Femur (tissue), 1 donor: Measurements from ENCODE around the gene CFAP210.
"Not testable (repeated sequence)": the region's sequence is repeated elsewhere in the genome, so short reads cannot be mapped to it uniquely, and the experiment has no call there.

Experiments
- DNase-seq: peaks from one replicate; pipeline ENCODE4 v3.0.0-alpha.2; 2017

CFAP210 gene

DNA sequence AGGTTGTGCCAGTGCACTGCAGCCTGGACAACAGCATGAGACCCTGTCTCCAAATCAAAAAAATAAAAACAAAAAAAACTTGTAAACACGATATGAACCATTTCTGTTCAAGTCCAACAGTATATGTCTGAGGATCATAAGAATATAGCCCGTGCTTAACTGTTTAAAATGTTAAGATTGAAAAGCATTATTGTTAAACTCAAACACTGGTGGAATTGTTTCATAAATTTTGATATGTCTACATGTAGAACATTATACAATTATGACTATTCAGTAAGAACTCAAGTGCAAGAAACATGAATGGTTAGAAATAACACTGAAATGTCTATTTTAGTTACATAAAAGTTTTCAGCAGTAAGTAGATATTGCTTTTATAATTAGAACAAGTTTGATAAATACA is 80.3 kb downstream of the CFAP210 start:
- DNase-seq = no peak

DNA sequence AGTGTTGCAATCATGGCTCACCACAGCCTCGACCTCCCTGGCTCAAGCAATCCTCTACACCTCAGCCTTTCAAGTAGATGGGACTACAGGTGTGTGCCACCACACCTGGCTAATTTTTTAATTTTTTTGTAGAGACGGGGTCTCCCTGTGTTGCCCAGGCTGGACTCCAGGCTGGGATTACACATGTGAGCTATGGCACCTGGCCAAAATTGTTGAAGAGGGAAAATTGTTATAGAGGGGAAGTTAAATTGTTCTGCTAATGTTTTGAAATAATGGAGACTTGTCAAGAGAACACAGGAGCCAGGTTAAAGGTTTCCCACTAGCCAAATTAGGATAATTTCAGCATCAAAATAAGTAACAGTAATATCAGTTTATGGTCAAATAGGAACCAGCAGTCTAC is 84.9 kb downstream of the CFAP210 start:
- DNase-seq = no peak

DNA sequence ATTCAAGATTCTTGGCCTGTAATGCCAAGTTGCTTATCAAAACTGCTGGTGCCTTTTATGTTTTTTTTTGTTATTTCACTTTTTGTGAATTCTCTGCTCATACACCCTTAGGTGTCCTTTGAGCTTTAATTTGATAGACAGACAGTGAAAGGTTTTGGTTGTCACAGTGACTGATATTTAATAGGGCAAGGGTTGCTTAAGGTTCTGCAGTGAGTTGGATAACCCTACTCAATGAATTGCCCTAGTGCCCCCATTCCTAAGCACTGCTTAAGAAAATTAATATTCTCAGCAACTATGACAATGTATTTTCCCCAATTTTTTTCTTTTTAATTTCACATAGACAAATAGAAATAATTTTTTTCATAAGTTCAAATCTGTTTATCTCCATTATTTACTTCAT is 94.6 kb downstream of the CFAP210 start:
- no peak for DNase-seq

DNA sequence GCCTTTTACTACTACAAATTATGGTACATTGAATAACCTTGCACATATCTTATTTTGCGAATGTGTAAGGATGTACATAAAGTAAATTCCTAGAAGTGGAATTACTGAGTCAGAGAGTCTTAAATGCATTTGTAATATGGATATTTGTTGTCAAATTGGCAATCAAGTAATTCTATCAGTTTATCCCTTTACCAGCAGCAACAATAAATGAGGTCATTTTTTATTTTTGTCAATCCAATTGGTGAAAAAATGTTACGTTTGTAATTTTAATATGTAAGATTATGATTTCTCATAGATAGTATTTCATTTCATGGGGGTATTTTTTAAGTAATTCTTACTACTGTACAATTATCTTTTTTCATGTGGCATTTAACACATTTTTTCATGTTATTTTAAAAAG is 95.2 kb downstream of the CFAP210 start:
- no peak for DNase-seq

DNA sequence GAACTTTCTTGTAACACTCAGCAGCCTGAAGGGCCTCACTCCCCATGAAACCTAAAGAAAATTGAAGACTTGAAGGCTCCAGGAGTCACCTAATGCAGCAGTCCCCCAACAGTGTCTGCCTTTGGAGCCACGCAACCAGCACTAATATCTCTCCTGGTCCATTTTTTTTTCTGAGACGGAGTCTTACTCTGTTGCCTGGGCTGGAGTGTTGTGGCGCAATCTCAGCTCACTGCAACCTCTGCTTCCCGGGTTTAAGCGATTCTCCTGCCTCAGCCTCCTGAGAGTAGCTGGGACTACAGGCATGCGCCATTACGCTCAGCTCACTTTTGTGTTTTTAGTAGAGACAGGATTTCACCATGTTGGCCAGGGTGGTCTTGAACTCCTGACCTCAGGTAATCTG is 97.7 kb downstream of the CFAP210 start:
- DNase-seq = not testable (repeated sequence)
